HUES64 (cell line): ENCODE data around the gene FAM219B.

Source experiments
- H3K27ac ChIP-seq: 2 replicates; pipeline ENCODE4 v1.7.0; 2013; ENCODE audit warnings: low read depth, low read length, inconsistent platforms
- H3K27me3 ChIP-seq: 2 replicates; pipeline ENCODE4 v1.6.1; 2013; ENCODE audit warnings: mild to moderate bottlenecking, low read length; ENCODE audit not compliant: insufficient read depth
- H3K36me3 ChIP-seq: 2 replicates; pipeline ENCODE4 v1.6.1; 2013; ENCODE audit warnings: mild to moderate bottlenecking, low read length; ENCODE audit not compliant: insufficient read depth
- H3K4me1 ChIP-seq: 2 replicates; pipeline ENCODE4 v1.6.1; 2013; ENCODE audit warnings: mild to moderate bottlenecking, low read length, moderate library complexity; ENCODE audit not compliant: insufficient read depth
- H3K4me3 ChIP-seq: 2 replicates; pipeline ENCODE4 v1.5.1; 2013; ENCODE audit warnings: mild to moderate bottlenecking, low read length, moderate library complexity
- H3K9ac ChIP-seq: 2 replicates; pipeline ENCODE4 v1.6.1; 2013; ENCODE audit warnings: mild to moderate bottlenecking, low read depth, low read length
- H3K9me3 ChIP-seq: 2 replicates; pipeline ENCODE4 v1.6.1; 2013; ENCODE audit warnings: low read depth, low read length; ENCODE audit not compliant: insufficient read depth
- WGBS: fragments of 150-250, 120-280 bp; methylation state at CpG from one replicate; pipeline ENCODE4 v1.1.7; 2013; ENCODE audit warnings: missing lambda C conversion rate; 5-methylcytosine and 5-hydroxymethylcytosine counted together

The FAM219B gene

GRCh38 chr15:74872702-74873035 is 34.0 kb downstream of the FAM219B start:
- Histone ChIP-seq H3K27ac (peak overlapping the region; percentile 88; the same call in 1 of the 2 replicates), H3K9ac (peak overlapping the region; percentile 92; the same call in 1 of the 2 replicates), H3K27me3 (no peaks in the 10 kb centered on the region), H3K4me3 (peak overlapping the region; percentile 93), H3K4me1 (peaks cover 9% of the 10 kb centered on the region; the same call in 1 of the 2 replicates), H3K9me3 (0 out of 2 replicates have a peak, but pooled peaks cover 3% of the 10 kb centered on the region), H3K36me3 (peaks cover 7% of the 10 kb centered on the region)
- under 1% methylated on average over 11 of the region's 11 CpGs for WGBS

- Histone ChIP-seq H3K4me3 (no peak overlapping the region), H3K9ac (no peak overlapping the region), H3K27ac (peak overlapping the region; percentile 2; the same call in 1 of the 2 replicates), H3K27me3 (no peaks in the 10 kb centered on the region), H3K36me3 (peaks cover 10% of the 10 kb centered on the region), H3K4me1 (peaks cover 14% of the 10 kb centered on the region; the same call in 1 of the 2 replicates), H3K9me3 (0 out of 2 replicates have a peak, but pooled peaks cover 3% of the 10 kb centered on the region)
- WGBS = 35% methylated on average over 6 of the region's 6 CpGs
Observed at GRCh38 chr15:74870436-74871215, 36.0 kb downstream of the FAM219B start.

- H3K27ac ChIP-seq = no peak overlapping the region
- H3K4me3 ChIP-seq = no peak overlapping the region
- no peaks in the 10 kb centered on the region for H3K27me3 ChIP-seq
- H3K9me3 ChIP-seq = 0 out of 2 replicates have a peak, but pooled peaks cover 3% of the 10 kb centered on the region
- no peak overlapping the region for H3K9ac ChIP-seq
- peaks cover 10% of the 10 kb centered on the region for H3K36me3 ChIP-seq
- 86% methylated on average over 6 of the region's 6 CpGs for WGBS
- peaks cover 14% of the 10 kb centered on the region; the same call in 1 of the 2 replicates for H3K4me1 ChIP-seq
Observed at GRCh38 chr15:74869726-74870407, 36.8 kb downstream of the FAM219B start.

- Histone ChIP-seq H3K4me1 (peaks cover 14% of the 10 kb centered on the region; the same call in 1 of the 2 replicates), H3K9ac (no peak overlapping the region), H3K27ac (no peak overlapping the region), H3K9me3 (0 out of 2 replicates have a peak, but pooled peaks cover 3% of the 10 kb centered on the region), H3K27me3 (no peaks in the 10 kb centered on the region), H3K36me3 (peaks cover 10% of the 10 kb centered on the region), H3K4me3 (no peak overlapping the region)
Observed at GRCh38 chr15:74869372-74869725, 37.3 kb downstream of the FAM219B start.

DNA sequence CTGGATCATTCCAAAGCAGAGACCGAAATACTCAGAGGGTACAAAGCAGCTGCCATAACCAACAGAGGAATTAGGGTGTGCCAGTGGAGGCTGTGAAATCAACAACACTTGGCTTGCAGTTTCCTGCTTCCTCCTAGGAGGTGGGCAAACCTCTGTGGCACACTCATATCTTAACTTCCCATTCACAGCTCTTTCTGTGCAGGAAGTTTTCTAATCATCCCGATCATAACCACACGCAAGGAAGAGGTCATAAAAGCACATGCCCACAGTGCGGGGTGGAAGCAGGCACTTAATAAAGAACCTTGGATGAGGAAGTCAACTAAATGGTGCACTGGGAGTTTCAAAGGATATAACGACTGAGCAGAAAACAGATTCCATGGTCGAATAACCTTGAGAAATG is 38.6 kb downstream of the FAM219B start:
- H3K36me3 ChIP-seq = peaks cover 10% of the 10 kb centered on the region

DNA sequence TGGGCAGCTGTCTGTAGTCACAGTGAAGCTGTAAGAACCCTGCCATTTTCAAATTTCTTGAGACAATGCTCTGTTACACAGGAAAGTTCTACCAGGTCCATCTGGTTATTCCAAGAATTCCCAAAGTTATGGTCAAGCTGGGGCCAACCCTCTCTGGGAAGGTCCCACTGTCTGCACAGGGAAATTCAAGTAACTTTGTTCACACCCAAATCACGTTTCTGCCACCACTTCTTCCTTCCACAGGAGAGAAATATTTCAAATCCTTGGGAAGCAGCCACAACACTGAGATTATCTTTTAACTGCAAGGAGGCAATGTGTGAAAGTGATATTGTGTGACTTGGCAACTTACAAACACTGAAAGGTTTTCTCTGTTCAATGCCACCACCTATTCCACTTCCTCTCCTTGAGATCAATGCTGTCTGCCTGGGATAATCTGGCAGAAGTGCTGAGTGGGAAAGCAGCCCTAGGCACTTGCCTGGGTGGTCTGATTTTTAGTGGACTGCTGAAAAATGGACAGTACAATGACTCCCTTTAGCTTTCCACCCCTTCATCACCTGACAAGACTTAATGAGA is 39.1 kb downstream of the FAM219B start:
- Histone ChIP-seq H3K9me3 (0 out of 2 replicates have a peak, but pooled peaks cover 3% of the 10 kb centered on the region), H3K4me3 (no peak overlapping the region), H3K4me1 (peaks cover 14% of the 10 kb centered on the region; the same call in 1 of the 2 replicates), H3K27ac (no peak overlapping the region), H3K9ac (no peak overlapping the region), H3K36me3 (peaks cover 10% of the 10 kb centered on the region), H3K27me3 (no peaks in the 10 kb centered on the region)
- WGBS = 82% methylated on average over 1 of the region's 1 CpG

More for the DNA sequence above, 38.6 kb downstream of the FAM219B start:
- Histone ChIP-seq H3K4me3 (no peak overlapping the region), H3K9ac (no peak overlapping the region), H3K27me3 (no peaks in the 10 kb centered on the region), H3K4me1 (peaks cover 14% of the 10 kb centered on the region; the same call in 1 of the 2 replicates), H3K9me3 (0 out of 2 replicates have a peak, but pooled peaks cover 3% of the 10 kb centered on the region), H3K27ac (no peak overlapping the region)
- WGBS = 97% methylated on average over 6 of the region's 6 CpGs

DNA sequence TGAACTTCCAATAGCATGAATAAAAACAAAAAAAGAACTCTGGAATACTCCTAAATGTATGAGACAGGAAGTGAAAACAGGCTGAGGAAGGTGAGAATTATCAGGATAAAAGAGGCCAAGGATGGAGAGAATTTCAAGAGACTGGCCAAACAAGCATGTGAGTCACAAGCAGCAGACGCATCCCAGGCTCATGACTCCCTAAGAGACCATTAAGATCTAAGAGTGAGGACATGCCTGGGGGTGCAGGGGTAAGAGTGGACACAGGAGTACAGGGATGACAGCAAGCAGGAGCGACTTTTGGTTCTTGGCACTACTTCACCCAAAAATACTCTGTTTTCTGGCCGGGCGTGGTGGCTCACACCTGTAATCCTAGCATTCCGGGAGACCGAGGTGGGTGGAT is 40.6 kb downstream of the FAM219B start:
- H3K36me3 ChIP-seq = peaks cover 10% of the 10 kb centered on the region
- peaks cover 13% of the 10 kb centered on the region; the same call in 1 of the 2 replicates for H3K4me1 ChIP-seq
- H3K4me3 ChIP-seq = no peak overlapping the region
- no peak overlapping the region for H3K27ac ChIP-seq
- no peaks in the 10 kb centered on the region for H3K27me3 ChIP-seq
- H3K9me3 ChIP-seq = 0 out of 2 replicates have a peak, but pooled peaks cover 3% of the 10 kb centered on the region
- peak overlapping the region; percentile 17; the same call in 1 of the 2 replicates for H3K9ac ChIP-seq
- 89% methylated on average over 6 of the region's 6 CpGs for WGBS

- no peak overlapping the region for H3K27ac ChIP-seq
- no peak overlapping the region for H3K9ac ChIP-seq
- WGBS = 93% methylated on average over 2 of the region's 2 CpGs
- peaks cover 10% of the 10 kb centered on the region for H3K36me3 ChIP-seq
- H3K9me3 ChIP-seq = 0 out of 2 replicates have a peak, but pooled peaks cover 3% of the 10 kb centered on the region
- no peak overlapping the region for H3K4me3 ChIP-seq
- H3K4me1 ChIP-seq = peaks cover 6% of the 10 kb centered on the region; the same call in 1 of the 2 replicates
- H3K27me3 ChIP-seq = no peaks in the 10 kb centered on the region
Observed at GRCh38 chr15:74865316-74865715, 41.3 kb downstream of the FAM219B start.

GRCh38 chr15:74864296-74864695 is 42.4 kb downstream of the FAM219B start:
- Histone ChIP-seq H3K27me3 (no peaks in the 10 kb centered on the region), H3K9ac (no peak overlapping the region), H3K27ac (no peak overlapping the region), H3K4me3 (no peak overlapping the region), H3K4me1 (0 out of 2 replicates have a peak, but pooled peaks cover 5% of the 10 kb centered on the region), H3K9me3 (0 out of 2 replicates have a peak, but pooled peaks cover 3% of the 10 kb centered on the region), H3K36me3 (peaks cover 10% of the 10 kb centered on the region)
- WGBS = 94% methylated on average over 6 of the region's 6 CpGs

DNA sequence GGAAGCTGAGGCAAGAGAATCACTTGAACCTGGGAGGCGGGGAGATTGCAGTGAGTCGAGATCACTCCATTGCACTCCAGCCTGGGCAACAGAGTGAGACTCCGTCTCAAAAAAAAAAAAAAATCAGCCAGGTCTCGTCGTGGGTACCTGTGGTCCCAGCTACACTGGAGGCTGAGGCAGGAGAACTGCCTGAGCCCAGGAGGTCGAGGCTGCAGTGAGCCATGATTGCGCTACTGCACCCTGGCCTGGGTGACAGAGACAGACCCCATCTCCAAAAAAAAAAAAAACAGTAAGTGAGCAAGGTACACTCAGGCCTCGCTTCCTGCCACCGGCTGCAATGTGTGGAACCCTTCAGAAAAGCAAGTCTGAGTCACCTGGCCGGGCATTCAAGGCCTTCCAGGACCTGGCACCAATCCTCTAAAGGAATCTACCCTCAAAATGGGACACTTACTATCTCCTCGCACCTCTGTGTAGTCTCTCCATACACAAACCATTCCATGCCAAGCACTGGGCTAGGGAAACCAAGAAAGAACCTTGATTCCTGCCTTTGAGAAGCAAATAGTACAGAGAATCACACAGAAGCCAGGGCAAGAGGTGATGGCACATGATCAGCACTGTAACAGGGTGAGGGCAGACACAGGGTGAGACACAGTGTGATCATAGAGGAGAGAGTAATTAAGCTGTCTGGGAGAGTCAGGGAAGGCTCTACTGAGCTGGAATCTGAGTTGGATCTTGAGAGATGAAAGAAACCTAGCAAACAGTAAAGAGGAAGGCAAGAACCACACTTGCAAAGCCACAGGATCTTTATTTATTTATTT is 43.2 kb downstream of the FAM219B start:
- H3K27me3 ChIP-seq = no peaks in the 10 kb centered on the region
- no peak overlapping the region for H3K4me3 ChIP-seq
- H3K36me3 ChIP-seq = peaks cover 10% of the 10 kb centered on the region
- 93% methylated on average over 11 of the region's 11 CpGs for WGBS
- no peak overlapping the region for H3K9ac ChIP-seq
- H3K9me3 ChIP-seq = 0 out of 2 replicates have a peak, but pooled peaks cover 3% of the 10 kb centered on the region
- H3K27ac ChIP-seq = no peak overlapping the region
- H3K4me1 ChIP-seq = 0 out of 2 replicates have a peak, but pooled peaks cover 5% of the 10 kb centered on the region
